NCI-H1436 (cell line): ENCODE measurements around the gene LRRC8B.
"Not testable (repeated sequence)": the region's sequence is repeated elsewhere in the genome, so short reads cannot be mapped to it uniquely, and the experiment has no call there.

Experiments used
- DNase-seq: peaks from one replicate; lab custom pipeline; 2025; lab: John Stamatoyannopoulos, UW

Gene LRRC8B

DNA sequence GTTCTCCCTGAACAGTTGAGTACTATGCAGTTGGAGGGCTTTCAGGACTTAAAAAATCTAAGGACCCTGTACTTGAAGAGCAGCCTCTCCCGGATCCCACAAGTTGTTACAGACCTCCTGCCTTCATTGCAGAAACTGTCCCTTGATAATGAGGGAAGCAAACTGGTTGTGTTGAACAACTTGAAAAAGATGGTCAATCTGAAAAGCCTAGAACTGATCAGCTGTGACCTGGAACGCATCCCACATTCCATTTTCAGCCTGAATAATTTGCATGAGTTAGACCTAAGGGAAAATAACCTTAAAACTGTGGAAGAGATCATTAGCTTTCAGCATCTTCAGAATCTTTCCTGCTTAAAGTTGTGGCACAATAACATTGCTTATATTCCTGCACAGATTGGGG is 59.6 kb downstream of the LRRC8B start:
- DNase-seq, result no peak

GRCh38 chr1:89584781-89585180 is 60.2 kb downstream of the LRRC8B start:
- no peak for DNase-seq

- no peak for DNase-seq
Observed at GRCh38 chr1:89587729-89588161, 63.1 kb downstream of the LRRC8B start.

DNA sequence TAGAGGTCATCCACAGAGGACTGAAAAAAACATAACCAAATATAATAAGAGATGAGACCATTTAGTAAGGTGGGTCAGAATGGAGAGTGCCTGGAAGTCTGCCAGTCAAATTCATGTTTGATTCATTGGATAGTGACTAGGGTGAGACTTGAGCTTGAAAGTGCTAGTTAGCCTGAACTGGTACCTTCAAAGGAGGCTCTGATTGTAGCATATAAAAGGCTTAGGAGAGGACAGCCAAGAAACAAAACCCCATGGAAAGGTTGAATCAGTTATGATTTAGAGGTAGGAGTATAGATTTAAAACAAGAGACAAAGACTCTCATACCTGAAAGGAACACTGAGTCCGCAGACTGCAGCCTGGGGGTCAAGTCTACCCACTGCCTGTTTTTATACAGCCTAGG is 63.9 kb downstream of the LRRC8B start:
- no peak for DNase-seq

DNA sequence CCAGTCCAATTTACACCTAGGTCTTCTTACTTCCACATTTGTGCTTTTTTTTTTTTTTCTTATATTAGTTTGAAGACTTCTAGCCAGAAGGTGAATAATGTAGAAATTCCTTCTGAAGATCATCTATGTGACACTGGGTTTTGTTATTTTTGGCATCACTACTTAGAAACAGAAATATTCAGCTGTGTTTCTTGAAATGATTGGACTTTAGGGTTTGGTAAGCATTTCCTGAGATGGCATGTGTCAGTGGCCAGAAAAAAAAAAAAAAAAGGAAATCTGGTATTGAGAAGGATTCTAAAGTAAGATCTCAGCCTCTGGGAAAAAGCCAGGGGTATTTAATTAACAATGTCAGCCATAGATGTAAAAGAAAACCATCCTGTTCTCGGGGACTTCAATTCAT is 64.9 kb downstream of the LRRC8B start:
- no peak for DNase-seq

DNA sequence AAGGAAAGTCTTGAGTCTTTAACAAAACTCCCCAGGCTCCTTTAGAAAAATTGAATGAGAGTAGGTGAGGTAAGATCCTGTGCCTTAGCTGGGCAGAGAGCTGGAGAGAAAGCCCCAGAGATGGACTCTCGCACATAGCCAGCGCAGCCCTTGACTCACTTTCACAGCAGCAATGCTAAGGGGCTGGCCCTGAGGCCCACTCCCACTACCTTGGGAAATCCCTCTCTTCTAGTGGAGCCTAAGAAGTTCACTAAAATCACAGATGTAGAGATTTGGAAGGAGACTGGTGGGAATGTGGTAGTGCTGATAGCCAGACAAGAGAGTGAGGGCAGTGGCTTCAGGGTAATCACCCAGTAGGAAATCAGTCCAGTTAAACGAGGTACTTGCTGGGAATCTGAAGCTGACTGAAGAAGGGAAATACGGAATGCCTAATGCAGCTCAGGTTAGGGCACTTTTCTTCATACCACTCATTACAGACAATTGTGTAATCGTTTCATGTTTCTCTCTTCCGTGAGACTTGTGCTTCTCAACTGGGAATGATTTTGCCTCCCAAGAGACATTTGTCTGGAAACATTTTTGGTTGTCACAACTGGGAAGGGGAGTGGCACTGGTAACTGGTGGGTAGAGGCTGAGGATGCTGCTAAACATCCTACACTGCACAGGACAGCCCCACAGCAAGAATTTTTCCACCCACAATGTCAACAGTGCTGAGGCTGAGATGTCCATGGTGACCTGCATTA is 65.9 kb downstream of the LRRC8B start:
- DNase-seq, result no peak

- not testable (repeated sequence) for DNase-seq
Observed at GRCh38 chr1:89592861-89593302, 68.3 kb downstream of the LRRC8B start.

DNA sequence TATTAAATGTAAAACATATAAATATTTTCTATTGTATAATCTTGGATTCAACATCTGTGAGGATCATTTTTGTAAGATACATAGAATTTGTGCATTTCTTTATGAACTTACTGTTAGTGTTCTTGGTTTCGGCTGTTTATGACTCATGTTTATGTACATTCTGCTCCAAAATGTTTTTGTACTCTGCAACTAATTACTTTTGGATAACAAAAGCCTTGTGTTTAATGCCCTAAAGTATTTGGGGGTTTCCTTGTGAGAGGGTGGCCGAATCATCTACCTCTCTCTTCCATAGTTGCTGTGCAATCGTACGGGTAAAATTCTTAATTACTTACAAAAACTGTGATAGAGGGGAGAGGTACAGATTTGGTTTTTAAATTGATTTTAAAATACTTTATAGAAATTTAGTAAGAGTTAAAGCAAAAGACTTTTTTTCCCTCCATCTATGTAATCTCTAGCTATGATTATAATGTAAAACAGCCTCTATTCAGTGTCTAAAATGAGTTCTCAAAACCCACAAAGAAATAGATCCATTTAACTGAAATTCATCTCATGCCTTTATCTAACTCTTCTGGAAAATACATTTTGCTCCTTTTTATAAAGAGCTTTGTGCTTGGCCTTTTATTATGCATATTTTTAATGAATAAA is 69.6 kb downstream of the LRRC8B start:
- DNase-seq, result no peak

DNA sequence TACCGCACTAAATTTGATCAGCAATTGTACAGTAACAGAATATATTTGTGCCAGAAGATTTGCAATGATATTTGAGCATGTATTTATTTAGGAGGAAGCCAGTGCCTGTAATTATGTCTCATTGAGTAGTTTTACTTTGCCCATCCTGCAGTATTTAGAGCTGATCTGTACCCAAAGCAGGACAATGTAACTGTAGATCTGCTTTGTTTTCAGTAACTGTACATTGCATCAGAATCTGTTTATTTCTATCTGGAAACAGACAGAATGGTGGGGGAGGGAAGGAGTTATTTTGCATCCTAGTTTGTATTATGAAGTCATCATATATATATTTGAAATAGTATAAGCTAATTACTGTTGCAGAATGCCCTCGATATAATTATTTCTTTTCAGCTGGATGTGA is 72.1 kb downstream of the LRRC8B start:
- DNase-seq, result no peak

DNA sequence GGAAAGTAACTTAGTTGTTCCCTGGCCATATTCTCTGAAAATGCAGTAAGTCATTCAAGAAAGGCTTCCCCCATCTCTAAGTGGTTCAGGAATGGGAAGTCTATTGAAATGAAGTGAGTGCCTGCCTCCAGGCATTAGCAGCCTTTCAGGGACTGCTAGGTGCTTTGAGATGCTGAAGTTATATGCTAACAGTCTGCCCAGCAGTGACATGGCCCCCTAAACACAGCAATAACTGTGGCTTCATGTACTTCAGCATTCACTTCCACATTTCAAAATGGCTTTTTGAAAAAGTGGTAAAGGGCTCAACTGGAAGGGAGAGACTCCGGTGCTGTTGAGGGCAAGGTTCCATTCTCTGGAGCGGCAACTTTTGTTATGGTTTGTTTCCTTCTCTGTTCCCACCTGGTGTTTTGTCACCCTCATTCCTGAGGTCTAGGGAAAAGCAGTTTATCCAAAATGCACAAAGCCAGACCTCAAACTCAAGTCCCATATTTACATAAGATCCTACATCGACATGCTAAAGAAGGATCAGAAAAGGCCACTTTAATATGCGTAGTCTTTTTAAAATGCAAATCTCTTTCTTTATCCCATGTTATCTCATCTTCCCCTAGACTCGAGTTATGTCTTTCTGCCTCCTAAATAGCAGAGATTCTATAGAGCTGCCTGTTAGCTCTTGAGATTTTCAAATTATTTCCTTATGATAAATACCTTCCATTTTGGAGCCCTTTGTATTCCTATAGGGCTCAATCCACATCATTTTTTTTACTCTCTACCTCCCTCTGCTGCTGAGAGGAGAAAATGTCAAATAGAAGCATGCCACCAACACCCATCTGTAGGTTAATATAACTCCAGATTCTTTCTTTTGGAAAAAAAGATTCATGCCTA is 74.1 kb downstream of the LRRC8B start:
- DNase-seq, result peak; percentile 27

GRCh38 chr1:89599332-89599630 is 74.7 kb downstream of the LRRC8B start:
- DNase-seq, result no peak

- no peak for DNase-seq
Observed at GRCh38 chr1:89600451-89601224, 76.0 kb downstream of the LRRC8B start.

GRCh38 chr1:89602871-89603404 is 78.3 kb downstream of the LRRC8B start:
- no peak for DNase-seq

DNA sequence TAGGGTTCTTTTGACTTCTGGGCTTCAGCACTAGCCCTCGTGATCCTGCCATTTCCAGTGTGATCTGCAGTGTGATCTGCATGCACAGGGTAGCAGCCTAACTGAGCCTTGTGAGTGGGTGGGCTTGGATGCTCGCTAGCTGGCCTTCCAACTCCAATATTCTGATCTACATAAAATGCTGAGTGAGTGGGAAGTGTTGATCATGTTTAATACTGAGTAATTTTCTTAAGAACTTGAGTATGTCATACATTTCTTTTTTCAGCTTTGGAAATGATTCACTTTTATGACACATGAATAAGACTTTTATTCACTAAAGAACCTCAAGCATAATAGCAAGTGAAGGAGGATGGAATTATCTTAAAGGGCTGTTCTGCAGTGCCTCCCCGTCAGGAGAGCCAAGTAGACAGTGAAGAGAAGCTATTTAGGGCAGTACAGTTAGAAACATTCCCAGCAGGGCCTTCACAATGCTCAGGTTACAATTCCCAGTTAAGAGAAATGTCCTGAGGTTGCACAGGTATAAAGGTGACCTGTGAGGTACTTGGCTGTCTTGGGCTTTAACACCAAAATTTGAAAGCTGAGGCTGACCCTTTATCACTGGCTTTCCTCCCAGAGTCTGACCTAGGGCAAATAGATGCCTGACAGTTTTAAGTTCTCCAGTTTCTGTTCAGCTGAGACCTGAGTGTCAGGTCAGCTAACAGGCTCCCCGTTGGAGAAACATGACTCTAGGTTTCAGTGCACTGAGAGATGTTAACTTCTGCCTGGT is 79.2 kb downstream of the LRRC8B start:
- no peak for DNase-seq

DNA sequence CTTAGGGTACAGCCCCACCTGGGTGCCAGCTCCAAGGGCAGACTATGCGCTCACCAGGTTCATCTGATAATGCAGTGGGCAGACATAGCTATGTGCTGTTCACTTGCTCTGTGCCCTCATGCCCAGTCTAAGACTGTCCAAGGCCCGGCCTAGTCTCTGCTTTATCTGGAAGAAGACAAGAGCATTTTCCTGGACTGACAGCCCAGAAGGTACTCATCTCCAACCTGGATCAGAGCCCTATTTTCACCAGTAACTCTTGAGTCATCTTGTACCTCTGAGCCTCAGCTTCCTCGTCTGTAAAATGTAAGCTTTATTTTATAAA is 79.7 kb downstream of the LRRC8B start:
- DNase-seq, result no peak

- DNase-seq, result no peak
Observed at GRCh38 chr1:89605692-89606091, 81.1 kb downstream of the LRRC8B start.

DNA sequence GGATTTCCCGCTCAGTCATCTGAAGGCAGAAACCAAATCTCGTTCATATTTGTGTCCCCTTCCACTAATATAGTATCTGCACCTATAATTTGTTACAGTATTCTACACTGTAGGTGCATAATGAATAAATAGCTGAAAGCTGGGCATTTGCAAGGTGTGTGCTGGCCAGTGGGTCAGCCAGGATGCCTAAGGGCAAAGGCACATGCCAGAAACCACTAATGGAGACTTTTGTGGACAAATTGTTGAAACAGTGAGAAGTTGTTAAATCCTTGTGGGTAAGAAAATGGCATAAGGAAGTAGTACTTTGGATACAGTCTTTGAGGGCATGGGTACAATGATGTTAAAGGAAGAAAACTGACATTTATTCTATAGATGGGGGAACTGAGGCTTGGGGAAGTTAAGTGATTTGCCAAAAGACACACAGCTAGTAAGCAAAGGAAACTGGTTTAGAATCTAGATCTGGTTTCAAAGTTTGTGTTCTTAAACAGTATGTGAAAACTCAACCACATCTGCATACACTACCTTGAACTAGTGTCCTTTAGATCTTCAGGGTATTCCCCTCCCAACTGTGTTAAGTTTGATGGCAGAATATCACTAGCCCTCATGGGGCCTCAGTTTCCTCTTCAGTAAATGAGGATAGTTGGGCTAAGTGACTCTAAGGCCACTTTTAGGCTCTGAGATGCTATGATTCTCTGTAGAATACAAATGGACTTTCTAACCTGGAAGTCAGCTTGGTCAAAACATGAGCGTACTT is 81.8 kb downstream of the LRRC8B start:
- no peak for DNase-seq

DNA sequence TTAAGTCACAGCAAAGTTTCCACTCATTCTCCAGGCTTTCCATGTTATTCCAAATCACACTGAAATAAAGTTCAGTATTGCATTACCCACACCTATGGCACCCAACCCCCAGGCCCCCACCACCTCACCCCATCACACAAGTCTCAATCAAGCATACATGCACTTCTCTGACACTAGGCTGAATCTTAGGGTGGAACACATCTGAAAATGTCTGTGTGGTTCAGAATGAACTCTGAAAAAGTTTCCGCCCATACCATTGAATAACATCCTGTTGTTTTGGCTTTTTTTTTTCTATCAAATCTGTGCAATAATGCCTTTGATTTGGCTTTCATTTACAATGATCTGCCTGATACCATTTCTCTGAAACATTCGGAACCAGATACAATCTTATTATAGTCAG is 82.5 kb downstream of the LRRC8B start:
- DNase-seq, result no peak

GRCh38 chr1:89607586-89608318 is 83.1 kb downstream of the LRRC8B start:
- no peak for DNase-seq
